Subcutaneous abdominal adipose tissue (tissue), 5 donors: ENCODE data around the gene RFXANK.
"Not testable (repeated sequence)": the region's sequence is repeated elsewhere in the genome, so short reads cannot be mapped to it uniquely, and the experiment has no call there.

ENCODE experiments used
- H3K27ac ChIP-seq: one replicate; pipeline ENCODE4 v1.7.0; 2013; ENCODE audit warnings: low read depth, mild to moderate bottlenecking, inconsistent platforms, low read length, moderate library complexity
- H3K27me3 ChIP-seq, 5 donors: one replicate each; pipeline ENCODE4 v1.7.0; 2013; ENCODE audit warnings: low read length in 5 of 5, inconsistent platforms in 1 of 5; ENCODE audit not compliant: control insufficient read depth in 5 of 5, insufficient read depth in 4 of 5
- H3K36me3 ChIP-seq, 5 donors: one replicate each; pipeline ENCODE4 v1.7.0; 2013; ENCODE audit warnings: low read length in 5 of 5; ENCODE audit not compliant: control insufficient read depth in 5 of 5, insufficient read depth in 5 of 5
- H3K4me1 ChIP-seq, 5 donors: one replicate each; pipeline ENCODE4 v1.7.0; 2013; ENCODE audit warnings: low read length in 5 of 5, mild to moderate bottlenecking in 3 of 5, moderate library complexity in 1 of 5; ENCODE audit not compliant: control insufficient read depth in 5 of 5, insufficient read depth in 5 of 5
- H3K4me3 ChIP-seq, 5 donors: one replicate each; pipeline ENCODE4 v1.7.0; 2013; ENCODE audit warnings: low read length in 5 of 5, low read depth in 1 of 5
- H3K9ac ChIP-seq, 5 donors: one replicate each; pipeline ENCODE4 v1.7.0; 2013; ENCODE audit warnings: low read length in 5 of 5, mild to moderate bottlenecking in 4 of 5, moderate library complexity in 3 of 5
- H3K9me3 ChIP-seq, 5 donors: one replicate each; pipeline ENCODE4 v1.7.0; 2013; ENCODE audit warnings: low read length in 5 of 5; ENCODE audit not compliant: control insufficient read depth in 5 of 5
- donor health status: healthy.
- donor health status: healthy.
- donor health status: healthy.
- donor health status: healthy.
- donor health status: healthy.

The RFXANK gene

DNA sequence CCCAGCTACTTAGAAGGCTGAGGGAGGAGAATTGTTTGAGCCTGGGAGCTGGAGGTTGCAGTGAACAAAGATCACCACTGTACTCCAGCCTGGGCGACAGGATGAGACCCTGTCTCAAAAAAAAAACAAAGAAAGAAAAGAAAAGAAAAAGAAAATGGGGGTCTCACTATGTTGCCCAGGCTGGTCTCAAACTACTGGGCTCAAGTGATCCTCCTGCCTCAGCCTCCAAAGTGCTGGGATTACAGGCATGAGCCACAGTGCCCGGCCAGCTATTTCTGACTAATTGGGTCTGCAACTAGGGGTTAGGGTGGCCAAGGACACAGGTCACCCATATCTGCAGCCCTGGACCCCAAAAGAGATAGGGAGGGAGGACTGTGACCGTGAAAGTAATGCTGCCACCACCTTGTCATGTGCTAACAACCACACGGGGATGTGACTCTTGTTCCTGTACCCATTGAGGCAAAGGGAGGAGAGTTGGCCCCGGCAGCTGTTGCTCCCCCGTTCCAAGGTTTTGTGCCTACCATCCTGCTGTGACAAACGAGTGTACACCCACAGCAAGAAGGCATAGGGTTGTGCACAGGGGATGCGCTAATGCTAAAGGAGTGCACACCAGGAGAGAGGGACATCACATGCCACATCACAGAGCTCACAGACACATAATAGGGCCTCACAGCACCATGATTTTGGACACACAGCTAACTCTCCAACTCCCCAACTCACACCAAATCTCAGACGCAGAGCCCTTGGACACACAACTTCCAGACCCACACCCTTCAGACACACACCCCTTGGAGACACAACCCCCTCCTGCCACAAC is 22.6 kb upstream of the RFXANK start:
- H3K4me3 ChIP-seq: peak overlapping the region; percentile 11 to 53 (median 36)
- H3K36me3 ChIP-seq: no peaks in the 10 kb centered on the region
- no peaks in the 10 kb centered on the region for H3K27me3 ChIP-seq
- no peaks in the 10 kb centered on the region for H3K9me3 ChIP-seq
- H3K4me1 ChIP-seq: peaks cover 0 to 36% (median 35%) of the 10 kb centered on the region in 5 donors
- H3K27ac ChIP-seq: no peak overlapping the region
- H3K9ac ChIP-seq: peak overlapping the region in 1 of 5 donors; percentile 25

DNA sequence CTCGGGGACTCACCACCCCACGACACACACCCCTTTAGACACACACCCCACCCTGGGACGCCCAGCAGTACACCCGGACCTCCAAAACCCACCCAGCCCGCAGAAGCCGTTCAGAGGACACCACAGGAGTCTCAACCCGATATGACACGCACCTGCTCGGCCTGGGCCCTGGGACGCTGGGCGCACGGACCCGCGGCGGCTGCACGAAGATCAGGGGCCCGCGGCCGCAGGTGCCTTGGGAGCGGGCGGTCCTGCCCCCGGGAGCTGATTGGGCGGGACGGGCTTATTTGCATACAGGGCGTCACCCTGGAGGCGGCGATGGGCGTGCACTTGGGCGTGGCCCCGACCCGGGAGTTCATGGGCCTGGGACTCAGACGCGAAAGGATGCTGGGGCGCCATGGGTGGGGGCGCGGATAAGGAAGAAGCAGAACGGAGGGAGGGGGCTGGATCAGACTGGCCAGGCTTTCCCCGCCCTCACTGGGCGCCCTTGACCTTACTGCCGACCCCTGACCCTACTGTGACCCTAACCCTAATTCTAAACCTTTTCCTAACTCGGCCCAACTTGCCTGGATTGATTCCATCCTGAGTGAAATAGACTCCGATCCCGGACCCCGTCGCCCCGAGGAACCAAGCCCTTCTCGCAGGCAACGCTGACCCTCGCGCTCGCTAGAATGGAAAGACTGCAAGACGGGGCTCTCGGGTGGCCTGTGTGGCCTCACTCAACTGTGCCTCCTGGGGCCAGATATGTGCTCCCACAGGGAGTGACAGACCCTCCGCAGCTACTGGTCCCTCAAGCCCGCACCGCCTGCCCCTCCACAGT is 21.8 kb upstream of the RFXANK start, which contains the start of gene MEF2B:
MEF2B (minus strand) TSS at position 211 of the 820 bp plus-strand sequence. CDS start 19,528 bp downstream, outside the sequence.
- peak within 1 kb of the TSS in 1 of 5 donors; percentile 56 for H3K9ac ChIP-seq
- H3K4me3 ChIP-seq: peak within 1 kb of the TSS; percentile 11 to 53 (median 36)
- H3K27me3 ChIP-seq: no peaks in the 10 kb centered on the region
- no peak within 1 kb of the TSS for H3K27ac ChIP-seq
- H3K36me3 ChIP-seq: no peaks in the 10 kb centered on the region
- peaks cover 0 to 42% (median 35%) of the 10 kb centered on the region in 5 donors for H3K4me1 ChIP-seq
- H3K9me3 ChIP-seq: no peaks in the 10 kb centered on the region

DNA sequence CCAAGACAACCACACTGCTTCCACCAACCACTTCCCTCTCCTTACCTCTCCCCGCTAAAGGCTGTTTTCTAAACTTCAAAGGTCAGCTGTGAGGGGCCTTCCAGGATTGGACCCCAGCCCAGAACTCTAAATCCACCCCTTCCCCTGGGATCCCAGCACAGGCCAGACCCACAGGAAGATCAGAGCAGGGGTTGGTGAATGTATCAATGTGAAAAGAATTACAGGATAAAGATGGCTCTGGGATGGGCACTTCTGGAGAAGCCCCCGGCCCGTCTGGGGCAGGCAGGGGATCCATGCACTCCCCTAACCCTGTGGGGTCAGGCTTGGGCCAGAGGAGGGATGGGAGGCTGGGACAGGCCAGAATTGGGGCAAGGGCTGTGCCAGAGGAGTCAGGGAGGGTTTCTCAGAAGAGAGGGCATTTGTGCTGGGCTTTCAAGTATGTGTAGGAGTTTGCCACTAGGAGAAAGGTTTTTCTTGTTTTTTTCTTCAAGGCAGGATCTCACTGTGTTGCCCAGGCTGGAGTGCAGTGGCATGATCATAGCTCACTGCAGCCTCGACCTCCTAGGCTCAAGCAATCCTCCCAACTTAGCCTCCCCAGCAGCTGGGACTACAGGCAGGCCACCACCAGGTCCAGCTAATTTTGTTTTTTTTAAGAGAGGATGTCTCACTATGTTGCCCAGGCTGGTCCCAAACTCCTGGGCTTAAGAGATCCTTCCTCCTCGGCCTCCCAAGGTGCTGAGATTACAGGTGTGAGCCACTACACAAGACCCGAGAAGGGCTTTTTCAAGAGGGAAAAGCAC is 21.0 kb upstream of the RFXANK start:
- H3K27ac ChIP-seq: no peak overlapping the region
- H3K4me1 ChIP-seq: peaks cover 0 to 42% (median 35%) of the 10 kb centered on the region in 5 donors
- H3K27me3 ChIP-seq: no peaks in the 10 kb centered on the region
- H3K9me3 ChIP-seq: no peaks in the 10 kb centered on the region
- H3K4me3 ChIP-seq: no peak overlapping the region
- H3K36me3 ChIP-seq: peaks cover 0 to 2% (median 0%) of the 10 kb centered on the region in 5 donors
- peak overlapping the region in 1 of 5 donors; percentile 56 for H3K9ac ChIP-seq

DNA sequence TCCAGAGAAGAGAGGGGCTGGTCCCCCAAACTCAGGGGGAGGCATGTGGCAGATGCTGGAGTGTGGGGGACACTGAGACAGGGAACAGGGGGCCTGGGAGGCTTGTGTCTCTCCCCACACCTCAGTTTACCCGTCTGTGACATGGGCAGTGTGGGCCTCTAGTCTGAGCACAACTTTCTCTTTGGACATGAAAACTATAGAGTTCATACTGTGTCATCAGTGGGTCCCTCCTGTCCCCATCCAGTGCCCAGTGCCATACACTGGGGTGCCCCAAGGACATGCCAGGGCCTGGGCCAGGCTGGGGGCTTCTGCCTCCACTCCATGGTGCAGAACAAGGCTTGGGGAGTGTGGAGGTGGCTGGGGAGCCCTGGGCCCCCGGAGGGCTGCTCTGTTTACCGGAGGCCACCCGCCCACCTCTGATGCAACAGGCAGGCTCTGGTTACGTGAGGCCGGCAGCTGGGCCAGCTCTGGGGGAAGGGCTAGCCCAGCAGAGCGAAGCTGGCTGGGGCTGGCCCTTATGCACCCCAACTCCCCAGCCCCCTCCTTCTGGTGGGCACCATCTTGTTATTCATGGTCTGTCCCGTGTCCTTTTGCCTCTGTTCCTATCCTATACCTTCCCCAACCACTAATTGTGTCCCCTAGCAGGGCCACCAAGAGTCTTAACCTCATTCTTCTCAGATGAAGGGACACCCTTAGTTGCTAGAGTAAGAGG is 20.1 kb upstream of the RFXANK start:
- H3K9ac ChIP-seq: peak overlapping the region in 1 of 5 donors; percentile 0
- H3K4me3 ChIP-seq: no peak overlapping the region
- peaks cover 0 to 42% (median 35%) of the 10 kb centered on the region in 5 donors for H3K4me1 ChIP-seq
- H3K27ac ChIP-seq: no peak overlapping the region
- H3K27me3 ChIP-seq: no peaks in the 10 kb centered on the region
- H3K9me3 ChIP-seq: no peaks in the 10 kb centered on the region
- peaks cover 0 to 11% (median 7%) of the 10 kb centered on the region in 5 donors for H3K36me3 ChIP-seq

DNA sequence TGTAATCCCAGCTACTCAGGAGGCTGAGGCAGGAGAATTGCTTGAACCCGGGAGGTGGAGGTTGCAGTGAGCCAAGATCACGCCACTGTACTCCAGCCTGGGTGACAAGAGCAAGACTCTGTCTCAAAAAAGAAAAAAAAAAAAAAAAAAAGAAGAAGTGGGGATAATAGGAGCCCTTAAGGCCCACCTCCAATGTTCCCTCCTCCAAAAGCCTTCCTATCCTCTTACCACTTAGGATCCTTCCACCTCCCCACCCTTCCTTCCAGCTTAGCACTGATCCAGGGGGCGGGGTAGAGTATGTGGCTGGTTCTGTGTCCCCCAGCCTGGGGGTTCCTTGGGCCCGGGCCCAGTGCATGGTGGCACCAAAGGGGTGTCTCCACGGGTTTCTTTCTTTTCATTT is 18.8 kb upstream of the RFXANK start:
- H3K27me3 ChIP-seq, H3K4me3 ChIP-seq, H3K27ac ChIP-seq, H3K9ac ChIP-seq, H3K9me3 ChIP-seq: not testable (repeated sequence)
- H3K4me1 ChIP-seq: peaks cover 0 to 42% (median 35%) of the 10 kb centered on the region in 5 donors
- peaks cover 0 to 20% (median 13%) of the 10 kb centered on the region in 5 donors for H3K36me3 ChIP-seq

DNA sequence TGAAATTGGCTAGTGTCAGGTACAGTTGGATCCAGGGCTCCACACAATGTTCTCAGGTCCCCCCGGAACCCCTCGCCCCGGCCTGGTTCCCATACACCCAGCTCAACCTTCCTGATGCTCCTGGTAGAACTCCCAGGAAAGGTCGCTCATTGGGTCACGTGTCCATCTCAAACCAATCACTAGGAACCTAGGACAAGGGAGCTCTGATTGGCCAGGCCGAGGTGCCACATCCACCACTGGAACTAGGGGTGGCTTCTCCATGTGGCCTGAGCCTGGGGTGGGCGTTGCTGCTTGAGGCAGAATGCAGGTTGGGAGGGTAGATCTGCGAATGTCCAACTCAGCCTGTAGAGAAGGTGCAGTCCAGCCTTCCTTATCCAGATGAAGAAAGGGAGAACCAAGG is 15.1 kb upstream of the RFXANK start:
- Histone ChIP-seq H3K36me3 (peaks cover 0 to 52% (median 31%) of the 10 kb centered on the region in 5 donors), H3K9me3 (peaks cover 0 to 7% (median 3%) of the 10 kb centered on the region in 5 donors), H3K27me3 (no peaks in the 10 kb centered on the region), H3K27ac (no peak overlapping the region), H3K9ac (no peak overlapping the region), H3K4me1 (peaks cover 0 to 25% (median 13%) of the 10 kb centered on the region in 5 donors), H3K4me3 (no peak overlapping the region)

DNA sequence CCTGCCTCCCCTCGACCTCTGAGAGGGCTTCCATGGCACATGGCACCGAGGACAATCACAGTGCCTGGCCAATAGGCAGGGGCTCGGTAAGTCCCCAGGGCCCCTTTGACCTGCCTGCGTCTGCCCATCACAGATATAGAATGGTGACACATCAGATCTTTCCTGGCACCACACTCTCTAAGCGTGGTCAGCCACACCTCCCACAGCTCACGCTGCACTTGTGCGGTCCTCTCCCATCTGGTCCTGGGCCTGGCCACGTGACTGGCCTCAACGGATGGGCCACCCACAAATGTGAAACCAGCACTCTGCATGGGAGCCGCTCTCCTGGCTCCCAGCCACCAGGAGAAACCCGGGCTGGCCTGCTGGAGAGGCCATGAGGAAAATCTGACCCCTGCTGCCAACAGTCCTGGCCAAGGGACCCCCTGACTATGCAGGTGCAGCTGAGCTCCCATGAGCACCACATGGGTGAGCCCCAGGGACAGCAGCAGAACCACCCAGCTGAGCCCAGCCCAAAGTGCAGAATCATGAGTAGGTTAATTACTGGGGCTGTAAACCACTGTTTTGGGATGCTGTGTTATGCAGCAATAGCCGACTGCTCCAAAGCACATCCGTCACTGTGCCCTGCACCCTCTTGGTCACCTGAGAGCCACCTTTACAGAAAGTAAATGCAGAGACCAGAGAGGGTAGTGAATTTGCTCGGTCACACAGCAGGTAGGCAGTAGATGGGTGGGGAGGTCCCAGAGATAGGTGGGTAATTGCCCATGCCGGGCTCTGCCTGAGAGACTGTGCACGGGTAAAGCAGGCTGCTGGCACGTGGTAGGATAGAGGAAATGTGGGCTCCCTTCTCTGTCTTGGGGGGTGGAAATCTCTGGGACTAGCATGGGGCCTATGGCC is 12.3 kb upstream of the RFXANK start:
- no peak overlapping the region for H3K27ac ChIP-seq
- no peak overlapping the region for H3K9ac ChIP-seq
- peaks cover 0 to 7% (median 3%) of the 10 kb centered on the region in 5 donors for H3K9me3 ChIP-seq
- H3K4me1 ChIP-seq: peaks cover 0 to 13% (median 7%) of the 10 kb centered on the region in 5 donors
- no peaks in the 10 kb centered on the region for H3K27me3 ChIP-seq
- no peak overlapping the region for H3K4me3 ChIP-seq
- H3K36me3 ChIP-seq: peaks cover 0 to 65% (median 39%) of the 10 kb centered on the region in 5 donors

DNA sequence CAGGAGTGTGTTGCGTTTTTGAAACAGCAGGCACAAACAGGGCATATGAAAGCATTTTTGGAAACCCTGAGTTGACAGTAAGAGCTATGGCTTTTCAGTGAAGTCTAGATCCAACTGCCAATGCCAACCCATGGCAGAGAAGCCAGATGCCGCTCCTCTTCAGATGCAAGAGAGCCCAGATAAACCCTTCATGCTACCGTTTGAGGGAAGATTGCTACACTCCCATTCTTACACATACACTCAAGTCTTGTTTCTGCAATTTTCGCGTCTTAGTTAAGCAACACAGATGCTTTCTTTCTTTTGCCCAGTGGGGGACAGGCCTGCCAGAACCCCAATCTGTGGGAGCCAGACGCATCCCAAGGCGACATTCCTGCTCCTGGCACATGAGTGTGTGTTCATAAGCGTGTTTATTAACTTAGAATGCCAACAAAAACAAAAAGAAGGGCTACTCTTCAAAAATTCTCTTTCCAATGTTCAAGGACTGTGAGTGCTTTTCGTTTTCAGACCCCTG is 10.5 kb upstream of the RFXANK start:
- peak overlapping the region; percentile 67 for H3K27ac ChIP-seq
- peak overlapping the region in 1 of 5 donors; percentile 29 for H3K9ac ChIP-seq
- H3K9me3 ChIP-seq: peaks cover 0 to 7% (median 3%) of the 10 kb centered on the region in 5 donors
- no peak overlapping the region for H3K4me3 ChIP-seq
- H3K36me3 ChIP-seq: peaks cover 0 to 74% (median 40%) of the 10 kb centered on the region in 5 donors
- peaks cover 0 to 13% (median 7%) of the 10 kb centered on the region in 5 donors for H3K4me1 ChIP-seq
- no peaks in the 10 kb centered on the region for H3K27me3 ChIP-seq
